HL-60 (cell line): Measurements from ENCODE around the gene BIRC5.

ENCODE experiments used
- GABPA ChIP-seq: IDR thresholded peaks from 2 replicates; pipeline ENCODE4 v1.6.1; 2012; ENCODE audit warnings: low read depth
- POLR2AphosphoS5 ChIP-seq: IDR thresholded peaks from 2 replicates; pipeline ENCODE4 v1.6.1; 2012; ENCODE audit warnings: low read depth
- SPI1 ChIP-seq: IDR thresholded peaks from 2 replicates; pipeline ENCODE4 v1.6.1; 2012; ENCODE audit warnings: low read depth, mild to moderate bottlenecking, borderline replicate concordance
- TF ChIP-seq, protein P1 (sequence below): IDR thresholded peaks from one replicate; pipeline ENCODE4 v1.5.1; 2011; ENCODE audit warnings: low read length, control low read depth, inconsistent platforms; ENCODE audit not compliant: insufficient read depth
- TF ChIP-seq, protein P2 (sequence below): IDR thresholded peaks from 2 replicates; pipeline ENCODE4 v1.6.1; 2012; ENCODE audit warnings: low read depth; ENCODE audit not compliant: insufficient replicate concordance

DNA sequence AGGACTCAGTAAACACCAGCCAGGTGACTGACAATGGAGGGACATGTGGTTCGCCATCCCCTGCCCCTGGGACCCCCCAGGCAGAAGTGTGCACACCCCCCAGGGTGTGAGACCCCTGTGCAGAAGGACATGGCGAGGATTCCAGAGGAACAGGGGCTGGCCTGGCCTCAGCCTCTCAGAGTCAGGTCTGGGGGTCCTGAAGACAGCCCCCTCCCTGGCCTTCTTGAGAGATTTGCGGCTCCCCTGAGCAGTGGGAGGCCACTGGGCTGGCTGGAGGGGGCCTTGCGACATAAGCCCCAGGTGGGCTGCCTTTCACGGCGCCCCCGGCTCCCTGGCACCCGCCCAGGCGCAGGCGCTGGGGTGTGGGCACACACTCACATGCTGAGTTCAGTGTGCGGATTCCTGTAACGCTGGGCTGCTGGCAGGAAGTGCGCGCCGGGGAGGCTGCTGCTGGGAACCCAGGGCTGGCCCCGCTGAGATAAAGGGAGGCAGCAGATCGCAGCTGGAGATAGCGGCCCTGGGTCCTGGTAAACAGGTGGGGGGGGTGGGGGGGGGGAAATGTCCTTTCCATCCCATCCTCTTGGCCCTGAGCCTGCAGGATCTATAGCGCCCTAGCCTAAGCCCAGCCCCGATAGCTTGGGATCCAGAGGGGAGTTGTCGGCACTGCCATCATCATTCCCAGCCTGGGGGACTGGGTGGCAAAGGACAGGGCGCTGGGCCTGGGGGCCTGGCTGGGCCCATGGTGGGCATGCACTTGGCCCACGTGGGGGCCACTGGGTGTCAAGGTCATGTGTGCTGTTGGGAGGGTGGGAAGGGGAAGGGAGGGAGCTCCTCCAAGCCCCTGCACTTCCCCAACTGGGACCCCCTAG, 44.5 kb downstream of the BIRC5 start:
- TF ChIP-seq, protein P1, sequence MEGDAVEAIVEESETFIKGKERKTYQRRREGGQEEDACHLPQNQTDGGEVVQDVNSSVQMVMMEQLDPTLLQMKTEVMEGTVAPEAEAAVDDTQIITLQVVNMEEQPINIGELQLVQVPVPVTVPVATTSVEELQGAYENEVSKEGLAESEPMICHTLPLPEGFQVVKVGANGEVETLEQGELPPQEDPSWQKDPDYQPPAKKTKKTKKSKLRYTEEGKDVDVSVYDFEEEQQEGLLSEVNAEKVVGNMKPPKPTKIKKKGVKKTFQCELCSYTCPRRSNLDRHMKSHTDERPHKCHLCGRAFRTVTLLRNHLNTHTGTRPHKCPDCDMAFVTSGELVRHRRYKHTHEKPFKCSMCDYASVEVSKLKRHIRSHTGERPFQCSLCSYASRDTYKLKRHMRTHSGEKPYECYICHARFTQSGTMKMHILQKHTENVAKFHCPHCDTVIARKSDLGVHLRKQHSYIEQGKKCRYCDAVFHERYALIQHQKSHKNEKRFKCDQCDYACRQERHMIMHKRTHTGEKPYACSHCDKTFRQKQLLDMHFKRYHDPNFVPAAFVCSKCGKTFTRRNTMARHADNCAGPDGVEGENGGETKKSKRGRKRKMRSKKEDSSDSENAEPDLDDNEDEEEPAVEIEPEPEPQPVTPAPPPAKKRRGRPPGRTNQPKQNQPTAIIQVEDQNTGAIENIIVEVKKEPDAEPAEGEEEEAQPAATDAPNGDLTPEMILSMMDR: no peak
- TF ChIP-seq, protein P2, sequence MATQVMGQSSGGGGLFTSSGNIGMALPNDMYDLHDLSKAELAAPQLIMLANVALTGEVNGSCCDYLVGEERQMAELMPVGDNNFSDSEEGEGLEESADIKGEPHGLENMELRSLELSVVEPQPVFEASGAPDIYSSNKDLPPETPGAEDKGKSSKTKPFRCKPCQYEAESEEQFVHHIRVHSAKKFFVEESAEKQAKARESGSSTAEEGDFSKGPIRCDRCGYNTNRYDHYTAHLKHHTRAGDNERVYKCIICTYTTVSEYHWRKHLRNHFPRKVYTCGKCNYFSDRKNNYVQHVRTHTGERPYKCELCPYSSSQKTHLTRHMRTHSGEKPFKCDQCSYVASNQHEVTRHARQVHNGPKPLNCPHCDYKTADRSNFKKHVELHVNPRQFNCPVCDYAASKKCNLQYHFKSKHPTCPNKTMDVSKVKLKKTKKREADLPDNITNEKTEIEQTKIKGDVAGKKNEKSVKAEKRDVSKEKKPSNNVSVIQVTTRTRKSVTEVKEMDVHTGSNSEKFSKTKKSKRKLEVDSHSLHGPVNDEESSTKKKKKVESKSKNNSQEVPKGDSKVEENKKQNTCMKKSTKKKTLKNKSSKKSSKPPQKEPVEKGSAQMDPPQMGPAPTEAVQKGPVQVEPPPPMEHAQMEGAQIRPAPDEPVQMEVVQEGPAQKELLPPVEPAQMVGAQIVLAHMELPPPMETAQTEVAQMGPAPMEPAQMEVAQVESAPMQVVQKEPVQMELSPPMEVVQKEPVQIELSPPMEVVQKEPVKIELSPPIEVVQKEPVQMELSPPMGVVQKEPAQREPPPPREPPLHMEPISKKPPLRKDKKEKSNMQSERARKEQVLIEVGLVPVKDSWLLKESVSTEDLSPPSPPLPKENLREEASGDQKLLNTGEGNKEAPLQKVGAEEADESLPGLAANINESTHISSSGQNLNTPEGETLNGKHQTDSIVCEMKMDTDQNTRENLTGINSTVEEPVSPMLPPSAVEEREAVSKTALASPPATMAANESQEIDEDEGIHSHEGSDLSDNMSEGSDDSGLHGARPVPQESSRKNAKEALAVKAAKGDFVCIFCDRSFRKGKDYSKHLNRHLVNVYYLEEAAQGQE: no peak
- TF ChIP-seq SPI1 (peak; percentile 63; the same call in 1 of the 2 replicates), POLR2AphosphoS5 (peak; percentile 79; the same call in 1 of the 2 replicates), GABPA (peak; percentile 77)
